ENCODE results near the gene TRAK1. TPM values are rescaled to one million over a fixed set of nuclear protein-coding genes. Genes with fewer than 3 reads are reported as not detected.

TRAK1 gene
- total and polyA plus RNA-seq, 2 donors (not counting 1 experiment from before 2014, with no cell fraction given): 71.3 to 129 TPM

DNA sequence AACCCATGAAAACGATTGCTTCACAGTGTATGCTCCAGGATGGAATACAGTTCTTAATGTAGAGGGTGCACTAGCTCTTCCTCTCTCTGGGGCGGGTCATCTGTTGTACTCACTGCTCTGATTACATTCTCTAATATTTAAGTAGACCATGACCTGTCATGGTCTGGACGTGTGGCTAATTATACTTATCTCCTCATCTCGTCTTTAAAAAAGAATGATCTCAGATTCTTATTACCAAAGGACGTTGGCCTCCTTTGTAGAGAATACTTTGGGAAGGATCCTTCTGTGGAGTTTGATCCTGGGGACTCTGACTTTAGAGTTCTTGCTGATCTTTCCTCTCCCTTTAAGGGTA, 48.4 kb upstream of the TRAK1 start:
- no CpG with 5 or more reads among the region's 5 CpGs for WGBS (ENCODE audit: insufficient coverage)
- Histone ChIP-seq H3K4me1 (ENCODE audit: control insufficient read depth in 2 of 2, insufficient read depth in 2 of 2, low read length in 2 of 2) (peaks cover 70 to 82% of the 10 kb centered on the region in 2 donors), H3K9ac (ENCODE audit: low read length) (no peak overlapping the region), H3K27me3 (replicated peaks in 1 of 4; ENCODE audit: control extremely low read depth in 1 of 4, control insufficient read depth in 3 of 4, insufficient read depth in 4 of 4, low read length in 3 of 4) (no peaks in the 10 kb centered on the region), H3K27ac (ENCODE audit: low read length in 2 of 2) (peak overlapping the region in 1 of 2 donors; percentile 19), H3K4me3 (ENCODE audit: control extremely low read depth in 1 of 5, extremely low read depth in 1 of 5, insufficient read depth in 1 of 5, low read depth in 2 of 5, low read length in 4 of 5) (no peak overlapping the region), H4K20me1 (ENCODE audit: control insufficient read depth, insufficient read depth, low read length, poor library complexity, severe bottlenecking) (peaks cover 54% of the 10 kb centered on the region), H2AFZ (ENCODE audit: insufficient read depth, low read depth, low read length, poor library complexity, severe bottlenecking) (no peak overlapping the region), H3K4me2 (replicated peaks; ENCODE audit: low read depth, low read length, poor library complexity, severe bottlenecking) (no peak overlapping the region), H3K36me3 (replicated peaks in 1 of 2; ENCODE audit: control extremely low read depth in 1 of 2, control insufficient read depth in 1 of 2, extremely low read depth in 1 of 2, insufficient read depth in 2 of 2, low read length in 1 of 2) (no peaks in the 10 kb centered on the region), H3K9me3 (ENCODE audit: control extremely low read depth in 1 of 3, control insufficient read depth in 2 of 3, insufficient read depth in 1 of 3, low read length in 2 of 3) (peaks cover 0 to 6% (median 3%) of the 10 kb centered on the region in 3 donors), H3K79me2 (ENCODE audit: control insufficient read depth, insufficient read depth, low read length) (peaks cover 96% of the 10 kb centered on the region)
- ChIA-PET POLR2A (no interaction called here), CTCF (interaction anchor here (1.4 kb wide), 1 partner anchor 31 kb away, joined by 4 read pairs; no protein-coding TSS in a partner anchor)
- peaks cover 74% of the 10 kb centered on the region for H3K4me1 Mint-ChIP-seq
- H3K27me3 Mint-ChIP-seq: no peaks in the 10 kb centered on the region
- TF ChIP-seq, protein P1, sequence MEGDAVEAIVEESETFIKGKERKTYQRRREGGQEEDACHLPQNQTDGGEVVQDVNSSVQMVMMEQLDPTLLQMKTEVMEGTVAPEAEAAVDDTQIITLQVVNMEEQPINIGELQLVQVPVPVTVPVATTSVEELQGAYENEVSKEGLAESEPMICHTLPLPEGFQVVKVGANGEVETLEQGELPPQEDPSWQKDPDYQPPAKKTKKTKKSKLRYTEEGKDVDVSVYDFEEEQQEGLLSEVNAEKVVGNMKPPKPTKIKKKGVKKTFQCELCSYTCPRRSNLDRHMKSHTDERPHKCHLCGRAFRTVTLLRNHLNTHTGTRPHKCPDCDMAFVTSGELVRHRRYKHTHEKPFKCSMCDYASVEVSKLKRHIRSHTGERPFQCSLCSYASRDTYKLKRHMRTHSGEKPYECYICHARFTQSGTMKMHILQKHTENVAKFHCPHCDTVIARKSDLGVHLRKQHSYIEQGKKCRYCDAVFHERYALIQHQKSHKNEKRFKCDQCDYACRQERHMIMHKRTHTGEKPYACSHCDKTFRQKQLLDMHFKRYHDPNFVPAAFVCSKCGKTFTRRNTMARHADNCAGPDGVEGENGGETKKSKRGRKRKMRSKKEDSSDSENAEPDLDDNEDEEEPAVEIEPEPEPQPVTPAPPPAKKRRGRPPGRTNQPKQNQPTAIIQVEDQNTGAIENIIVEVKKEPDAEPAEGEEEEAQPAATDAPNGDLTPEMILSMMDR (IDR thresholded peaks at IDR 0.05): no peak
- TF ChIP-seq EZH2 (IDR thresholded peaks at IDR 0.05; ENCODE audit: borderline replicate concordance, insufficient read depth, low read depth, low read length, poor library complexity, severe bottlenecking): no peak
- ATAC-seq (ENCODE audit: low read depth) (no peak), DNase-seq (no peak)
- H3K27ac Mint-ChIP-seq: peak overlapping the region; percentile 72
- peak overlapping the region; percentile 35 for H3K4me3 Mint-ChIP-seq
- intact Hi-C loops (cut with micrococcal nuclease): no loop called here
- H3K9me3 Mint-ChIP-seq (ENCODE audit: insufficient read depth): no peaks in the 10 kb centered on the region

DNA sequence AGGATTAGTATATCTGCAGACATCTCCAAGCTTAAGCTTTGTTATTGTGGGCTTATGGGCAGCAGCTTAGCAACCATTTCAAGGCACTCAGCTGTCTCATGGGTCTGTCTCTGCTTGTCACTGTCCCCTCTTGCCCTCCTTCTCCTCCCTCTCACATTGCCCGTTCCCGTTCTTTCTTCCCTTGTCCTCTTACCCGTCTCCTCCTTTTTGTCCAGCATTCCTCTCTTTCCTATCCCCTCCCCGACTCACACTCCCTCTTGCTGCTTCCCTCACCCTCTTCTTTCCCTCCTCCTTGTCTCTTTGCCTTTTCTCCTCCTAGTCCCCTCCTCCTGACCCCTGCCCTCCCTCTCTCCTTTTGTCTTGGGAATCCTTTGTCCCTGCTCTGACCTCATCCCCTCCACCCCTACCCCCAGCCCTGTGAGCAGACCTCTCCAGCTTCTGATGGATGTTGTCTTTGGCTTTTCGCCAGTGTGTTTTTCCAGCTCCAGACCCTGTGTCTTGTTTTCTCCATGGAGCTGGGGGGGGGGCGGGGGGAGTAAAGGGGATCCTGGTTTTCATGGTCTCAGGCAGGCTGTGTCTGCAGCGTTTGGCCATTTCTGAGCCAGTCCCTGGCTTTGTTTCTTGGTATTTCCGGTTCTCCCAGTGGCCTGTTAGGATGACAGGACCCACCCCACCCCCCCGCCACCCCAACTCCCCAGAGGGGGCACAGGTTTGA, 47.9 kb upstream of the TRAK1 start:
- no peak overlapping the region for H3K9ac ChIP-seq (ENCODE audit: low read length)
- DNase-seq: no peak
- Mint-ChIP-seq H3K27ac (peak overlapping the region; percentile 72), H3K4me1 (peaks cover 74% of the 10 kb centered on the region), H3K4me3 (peak overlapping the region; percentile 35), H3K27me3 (no peaks in the 10 kb centered on the region), H3K9me3 (ENCODE audit: insufficient read depth) (no peaks in the 10 kb centered on the region)
- H3K4me1 ChIP-seq (ENCODE audit: control insufficient read depth in 2 of 2, insufficient read depth in 2 of 2, low read length in 2 of 2): peaks cover 71 to 82% of the 10 kb centered on the region in 2 donors
- no peak for ATAC-seq (ENCODE audit: low read depth)
- no peaks in the 10 kb centered on the region for H3K36me3 ChIP-seq (replicated peaks in 1 of 2; ENCODE audit: control extremely low read depth in 1 of 2, control insufficient read depth in 1 of 2, extremely low read depth in 1 of 2, insufficient read depth in 2 of 2, low read length in 1 of 2)
- H2AFZ ChIP-seq (ENCODE audit: insufficient read depth, low read depth, low read length, poor library complexity, severe bottlenecking): no peak overlapping the region
- peaks cover 96% of the 10 kb centered on the region for H3K79me2 ChIP-seq (ENCODE audit: control insufficient read depth, insufficient read depth, low read length)
- intact Hi-C loops (cut with micrococcal nuclease): no loop called here
- ChIA-PET CTCF (interaction anchor here (1.4 kb wide), 1 partner anchor 31 kb away, joined by 4 read pairs; no protein-coding TSS in a partner anchor), POLR2A (no interaction called here)
- H3K4me3 ChIP-seq (ENCODE audit: control extremely low read depth in 1 of 5, extremely low read depth in 1 of 5, insufficient read depth in 1 of 5, low read depth in 2 of 5, low read length in 4 of 5): no peak overlapping the region
- 100% methylated on average over 5 of the region's 9 CpGs for WGBS (ENCODE audit: insufficient coverage)
- TF ChIP-seq, protein P1 (IDR thresholded peaks at IDR 0.05): no peak
- no peak for TF ChIP-seq EZH2 (IDR thresholded peaks at IDR 0.05; ENCODE audit: borderline replicate concordance, insufficient read depth, low read depth, low read length, poor library complexity, severe bottlenecking)
- no peaks in the 10 kb centered on the region for H3K27me3 ChIP-seq (replicated peaks in 1 of 4; ENCODE audit: control extremely low read depth in 1 of 4, control insufficient read depth in 3 of 4, insufficient read depth in 4 of 4, low read length in 3 of 4)
- H4K20me1 ChIP-seq (ENCODE audit: control insufficient read depth, insufficient read depth, low read length, poor library complexity, severe bottlenecking): peaks cover 48% of the 10 kb centered on the region
- H3K27ac ChIP-seq (ENCODE audit: low read length in 2 of 2): peak overlapping the region in 1 of 2 donors; percentile 19
- peak overlapping the region; percentile 24 for H3K4me2 ChIP-seq (replicated peaks; ENCODE audit: low read depth, low read length, poor library complexity, severe bottlenecking)
- peaks cover 0 to 6% (median 3%) of the 10 kb centered on the region in 3 donors for H3K9me3 ChIP-seq (ENCODE audit: control extremely low read depth in 1 of 3, control insufficient read depth in 2 of 3, insufficient read depth in 1 of 3, low read length in 2 of 3)

All from B cell (primary cell).